NCI-H1694 (cell line): ENCODE measurements around the gene PPL.
A peak's percentile ranks its signal among the peaks of the same experiment; 100 is the strongest.
"Not testable (repeated sequence)": the region's sequence is repeated elsewhere in the genome, so short reads cannot be mapped to it uniquely, and the experiment has no call there.

Experiments
- DNase-seq: peaks from one replicate; lab custom pipeline; 2025; lab: John Stamatoyannopoulos, UW

Gene PPL

DNA sequence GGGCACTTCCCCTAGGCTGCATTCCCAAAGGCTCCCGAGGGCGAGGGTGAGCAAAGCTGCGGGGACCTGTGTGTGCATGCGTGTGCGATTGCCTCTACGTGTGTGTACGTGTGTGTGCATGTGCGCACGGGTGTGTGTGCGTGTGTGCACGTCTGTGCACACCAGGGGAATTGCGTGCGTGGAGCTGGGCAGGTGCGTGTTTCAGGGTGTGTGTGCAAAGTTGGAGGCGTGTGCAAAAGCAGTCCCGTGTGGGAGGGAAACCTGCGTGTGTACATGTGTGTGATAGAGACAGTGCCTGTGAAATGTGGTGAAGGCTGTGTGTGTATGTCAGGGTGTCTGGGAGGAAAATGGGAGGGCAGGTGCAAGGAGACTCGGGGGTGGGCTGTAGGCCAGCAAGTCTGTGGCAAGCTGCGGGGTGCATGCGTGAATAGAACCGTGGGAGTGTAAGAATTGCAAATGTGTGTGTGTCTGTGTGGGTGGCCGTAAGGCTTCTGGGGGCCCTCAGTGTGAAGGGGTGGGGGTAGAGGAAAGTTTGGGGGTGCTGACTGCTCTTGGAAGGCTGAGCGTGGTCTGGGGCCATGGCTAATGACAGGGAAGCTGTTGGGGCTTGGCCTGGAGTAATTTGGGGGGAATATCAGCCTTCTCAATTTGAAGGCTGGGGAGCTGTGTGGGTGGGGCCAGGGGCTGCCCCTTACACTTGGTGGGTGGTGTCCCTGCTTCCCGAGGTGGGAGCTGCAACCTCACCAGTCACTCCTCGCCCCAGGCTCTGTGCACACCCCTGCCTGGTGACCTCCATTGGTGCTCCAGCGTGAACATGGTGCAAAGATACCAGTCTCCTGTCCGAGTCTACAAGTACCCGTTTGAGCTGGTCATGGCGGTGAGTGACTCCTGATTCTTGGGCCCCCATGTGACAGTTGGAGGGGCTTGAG lies 21.8 kb upstream of the PPL start:
- no peak for DNase-seq

- DNase-seq, result peak; percentile 96
These were observed 21.0 kb upstream of the PPL start, which contains the start of gene SEC14L5 for GRCh38 chr16:4957720-4958509. Gene SEC14L5, plus strand, starts transcription at chr16:4958330. Its CDS starts 994 bp downstream, at chr16:4959324.

GRCh38 chr16:4957420-4957719 lies 20.4 kb upstream of the PPL start:
- no peak for DNase-seq

GRCh38 chr16:4954714-4955113 lies 17.8 kb upstream of the PPL start:
- DNase-seq, result no peak

GRCh38 chr16:4951583-4951982 lies 14.6 kb upstream of the PPL start:
- not testable (repeated sequence) for DNase-seq

GRCh38 chr16:4949986-4950385 lies 13.0 kb upstream of the PPL start:
- no peak for DNase-seq

DNA sequence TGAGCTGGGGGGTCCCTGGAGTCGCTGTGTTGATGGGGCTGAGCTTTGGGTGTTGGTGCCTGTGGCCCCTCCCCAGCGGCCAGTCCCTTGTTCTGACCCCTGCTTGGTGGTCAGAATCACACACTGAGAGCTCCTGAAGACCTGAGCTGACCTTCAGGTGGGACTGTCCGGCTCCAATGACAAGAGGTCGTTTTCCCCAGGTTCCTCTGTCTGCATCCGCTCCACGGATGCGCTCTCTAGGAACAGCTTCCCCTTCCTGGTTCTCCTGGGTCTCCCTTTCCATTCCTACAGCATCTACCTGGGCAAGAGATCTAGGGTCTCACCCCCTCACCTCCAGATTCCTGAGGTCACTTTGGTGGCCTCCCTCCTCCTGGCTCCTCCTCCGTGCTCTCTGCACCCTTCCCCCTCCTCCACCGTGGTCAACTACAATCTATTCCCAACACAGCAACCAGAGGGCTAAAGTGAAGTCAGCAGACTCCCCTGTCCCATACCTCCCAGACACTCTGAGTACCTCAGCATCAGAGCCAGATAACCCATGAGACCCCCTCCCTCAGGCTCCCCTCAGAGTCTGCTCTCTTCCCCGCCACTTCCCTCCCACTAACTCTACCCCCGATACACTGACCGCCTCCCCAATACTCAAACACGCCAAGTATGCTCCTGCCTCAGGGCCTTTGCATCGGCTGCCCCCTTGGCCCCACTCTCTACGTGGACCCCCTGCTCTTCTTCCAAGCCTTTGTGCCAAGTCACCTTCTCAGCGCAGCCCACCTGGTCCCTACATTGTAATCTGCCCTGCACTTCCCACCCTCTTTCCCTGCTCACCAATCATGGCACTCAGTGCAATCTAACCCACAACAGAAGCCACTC lies 12.2 kb upstream of the PPL start:
- no peak for DNase-seq

- no peak for DNase-seq
These were observed 11.0 kb upstream of the PPL start for GRCh38 chr16:4947722-4948503.

GRCh38 chr16:4946917-4947316 lies 10.0 kb upstream of the PPL start:
- DNase-seq, result no peak

DNA sequence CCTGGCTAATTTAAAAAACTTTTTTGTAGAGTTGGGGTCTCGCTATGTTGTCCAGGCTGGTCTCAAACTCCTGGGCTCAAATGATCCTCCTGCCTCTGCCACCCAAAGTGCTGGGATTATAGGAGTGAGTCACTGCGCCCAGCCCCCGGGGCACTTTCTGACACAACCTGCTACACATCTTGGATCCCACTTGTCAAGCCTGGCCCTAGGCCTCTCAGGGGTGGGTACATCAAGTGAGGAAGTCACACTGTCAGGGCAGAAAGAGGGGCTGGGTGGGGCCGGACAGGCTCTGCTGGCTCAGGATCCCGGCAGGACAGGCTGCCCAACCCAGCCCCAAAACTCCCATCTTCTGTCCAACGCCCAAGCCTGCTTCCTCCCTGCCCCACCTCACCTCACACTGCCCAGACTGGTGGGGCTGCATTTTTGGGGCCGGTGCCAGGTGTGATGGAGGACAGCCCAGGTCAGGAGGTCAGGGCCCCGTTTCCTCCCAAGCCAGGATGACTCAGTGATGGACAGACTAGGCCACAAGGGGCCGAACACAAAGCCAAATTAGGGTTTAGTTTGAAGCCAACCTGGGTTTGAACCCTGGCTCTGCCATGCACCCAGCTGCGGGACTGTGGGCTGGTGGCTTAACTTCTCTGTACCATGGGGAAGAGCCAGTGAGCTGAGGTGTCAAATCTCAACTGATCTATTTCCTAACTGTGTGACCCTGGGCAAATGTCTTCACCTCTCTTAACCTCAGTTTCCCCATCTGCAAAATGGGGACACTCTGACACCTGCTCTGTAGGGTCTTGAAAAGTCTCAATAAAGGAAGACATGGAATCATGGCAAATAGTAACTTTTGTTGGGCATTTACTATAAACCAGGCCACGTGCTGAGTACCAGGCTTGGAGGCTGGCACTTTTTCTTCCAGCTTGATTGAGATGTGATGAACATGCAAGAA lies 8.9 kb upstream of the PPL start:
- DNase-seq, result no peak

DNA sequence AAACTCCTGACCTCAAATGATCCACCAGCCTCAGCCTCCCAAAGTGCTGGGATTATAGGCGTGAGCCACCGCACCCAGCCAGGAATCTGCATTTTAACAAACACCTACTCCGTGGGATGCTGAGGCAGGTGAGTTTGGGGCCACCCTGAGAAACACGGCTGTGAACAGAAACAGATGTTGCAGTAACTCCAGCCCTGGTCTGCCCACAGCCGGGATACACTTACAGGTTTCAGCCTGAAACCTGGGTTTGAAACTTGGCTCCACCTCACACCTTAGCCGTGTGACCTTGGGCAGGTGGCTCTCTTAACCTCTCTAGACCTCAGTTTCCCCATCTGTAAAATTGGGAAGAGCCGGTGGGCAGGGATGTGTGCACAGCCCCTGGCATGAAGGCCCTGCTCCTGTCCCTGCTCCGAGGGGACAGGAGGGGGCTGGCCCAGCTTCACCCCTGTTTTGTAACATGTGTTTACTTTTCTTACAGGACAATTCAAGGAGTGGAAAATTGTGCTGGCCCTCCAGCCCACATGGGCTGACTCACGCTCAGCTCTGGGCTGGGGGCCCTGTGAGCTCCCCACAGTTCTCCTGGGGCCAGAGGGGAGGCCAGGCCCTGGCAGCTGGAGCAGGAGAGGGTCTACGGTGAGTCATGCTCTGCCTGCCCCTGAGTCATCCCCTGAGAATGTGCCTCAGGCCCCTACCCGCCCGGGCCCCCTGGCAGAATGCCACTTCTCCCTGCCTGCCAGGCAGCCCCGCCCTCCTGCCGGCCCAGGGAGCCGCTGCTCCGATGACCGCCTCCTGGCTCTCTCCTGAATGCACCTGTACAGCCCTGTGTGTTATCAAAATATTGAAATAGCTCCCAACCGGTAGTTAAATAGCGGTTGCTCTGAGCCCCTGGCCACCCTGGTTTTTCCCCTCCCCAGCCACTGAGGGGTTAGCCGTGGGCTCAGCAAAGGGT lies 7.7 kb upstream of the PPL start:
- peak; percentile 76 for DNase-seq

DNA sequence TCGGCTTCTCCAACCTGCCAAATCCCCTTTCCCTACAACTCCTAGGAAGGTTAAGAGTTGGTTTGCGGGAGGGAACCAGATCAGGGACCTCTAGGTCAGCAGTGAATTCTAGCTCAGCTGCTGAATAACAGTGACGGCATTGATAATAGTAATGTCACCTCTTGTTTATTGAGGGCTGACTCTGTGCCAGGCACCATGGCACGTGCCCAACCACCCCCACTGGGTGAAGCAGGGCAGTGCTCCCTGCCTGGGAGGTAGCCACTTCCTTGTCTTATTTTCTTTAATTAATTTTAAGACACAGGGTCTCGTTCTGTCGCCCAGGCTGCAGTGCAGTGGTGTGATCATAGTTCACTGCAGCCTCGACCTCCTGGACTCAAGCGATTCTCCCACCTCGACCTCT lies 5.5 kb upstream of the PPL start:
- DNase-seq, result no peak

GRCh38 chr16:4940719-4941118 lies 3.8 kb upstream of the PPL start:
- no peak for DNase-seq

DNA sequence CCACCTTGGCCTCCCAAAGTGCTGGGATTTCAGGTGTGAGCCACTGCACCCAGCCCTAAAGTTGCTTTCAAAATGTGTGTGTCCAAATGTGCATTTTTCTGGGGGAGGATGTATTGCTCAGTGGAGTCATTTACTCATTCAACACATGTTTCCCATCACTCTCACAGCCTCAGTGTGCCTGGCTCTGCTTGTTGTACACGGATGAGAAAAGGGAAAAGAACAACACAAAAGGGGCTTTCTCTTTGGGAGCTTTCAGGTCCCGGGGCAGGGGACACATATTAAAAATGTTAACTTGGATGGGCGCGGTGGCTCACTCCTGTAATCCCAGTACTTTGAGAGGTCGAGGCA lies 1.7 kb upstream of the PPL start:
- no peak for DNase-seq

GRCh38 chr16:4937782-4938682 lies 1.1 kb upstream of the PPL start:
- DNase-seq, result no peak

DNA sequence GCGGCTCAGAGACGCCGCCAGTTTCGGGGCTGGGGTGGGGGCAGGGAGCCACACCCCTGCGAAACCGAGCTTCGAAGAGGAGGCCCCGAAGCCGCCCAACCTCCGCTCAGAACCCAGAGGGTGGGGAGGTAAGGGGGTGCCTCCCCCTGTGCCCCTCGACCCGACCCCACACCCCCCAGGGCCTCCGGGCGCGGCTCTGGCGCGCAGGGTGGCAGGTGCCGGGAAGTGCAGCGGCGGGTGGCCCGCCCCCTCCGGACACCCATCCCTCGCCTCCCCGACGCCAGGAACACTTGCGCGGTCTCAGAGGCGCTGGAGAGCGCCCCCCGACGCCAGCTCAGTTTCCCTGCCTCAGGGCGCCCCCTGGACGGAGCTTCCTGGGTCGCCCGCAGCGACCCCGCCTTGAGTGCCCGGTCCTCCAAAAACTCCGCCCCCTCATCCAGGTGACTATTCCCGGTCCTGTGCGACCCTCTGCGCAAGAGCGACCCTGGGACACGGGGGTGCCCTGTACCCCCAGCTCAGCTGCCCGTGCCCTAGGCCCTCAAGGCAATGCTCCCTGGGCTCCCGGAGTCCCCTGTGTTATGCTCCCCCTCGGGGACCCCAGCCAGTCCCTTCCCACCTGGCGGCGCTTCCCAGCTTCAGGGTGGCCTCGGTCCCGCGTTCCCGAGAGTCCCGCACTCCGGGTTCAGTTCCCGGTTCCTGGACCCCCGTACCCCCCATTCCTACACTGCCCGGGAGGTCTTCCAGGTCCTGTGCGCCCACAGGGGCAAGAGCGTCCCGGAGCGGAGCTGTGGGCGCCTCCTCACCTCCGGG lies 562 bp downstream of the PPL start:
- no peak for DNase-seq

DNA sequence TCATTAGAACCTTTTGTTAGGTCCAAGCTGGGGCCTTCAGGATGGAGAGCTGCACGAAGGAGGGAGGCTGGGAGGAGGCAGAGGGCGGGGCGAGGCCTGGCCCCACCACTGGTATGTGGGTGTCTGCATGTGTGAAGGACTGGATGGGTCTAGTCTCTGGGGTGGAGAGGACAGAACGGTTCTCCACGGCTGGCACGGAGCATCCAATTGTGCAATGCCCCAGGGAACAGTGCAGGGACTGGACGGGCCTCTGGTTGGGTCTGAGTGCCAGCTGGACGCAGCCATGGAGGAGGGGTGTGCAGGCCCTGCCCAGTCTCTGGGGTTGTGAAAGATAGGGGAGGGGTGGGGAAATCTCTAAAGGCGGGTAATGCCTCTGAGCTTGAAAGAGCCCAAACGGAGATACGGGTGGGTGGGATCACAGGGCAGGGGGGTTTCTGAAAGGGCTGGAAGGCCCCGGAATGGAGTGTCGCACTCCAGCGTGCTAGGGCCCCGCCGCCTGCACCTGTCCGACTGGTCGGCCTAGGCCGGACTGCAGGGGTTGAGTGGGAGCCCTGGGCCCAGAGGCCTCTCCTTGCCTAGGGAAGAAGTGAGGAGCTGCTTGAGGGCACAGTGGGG lies 1.6 kb downstream of the PPL start:
- no peak for DNase-seq
